Stimulated activated CD8-positive, alpha-beta memory T cell treated with anti-CD3 and anti-CD28 coated beads, Interleukin-2, amount 100 ng/mL, for 48 hours (primary cell): ENCODE results near the gene DHX34.
"Not testable (repeated sequence)": the region's sequence is repeated elsewhere in the genome, so short reads cannot be mapped to it uniquely, and the experiment has no call there.

Experiments
- DNase-seq, 2 donors: peaks; one replicate each; pipeline ENCODE4 v3.0.0-alpha.2; 2020; ENCODE audit warnings: low read depth in 2 of 2

DHX34 gene

GRCh38 chr19:47323872-47324271 is 25.2 kb upstream of the DHX34 start:
- no peak for DNase-seq

DNA sequence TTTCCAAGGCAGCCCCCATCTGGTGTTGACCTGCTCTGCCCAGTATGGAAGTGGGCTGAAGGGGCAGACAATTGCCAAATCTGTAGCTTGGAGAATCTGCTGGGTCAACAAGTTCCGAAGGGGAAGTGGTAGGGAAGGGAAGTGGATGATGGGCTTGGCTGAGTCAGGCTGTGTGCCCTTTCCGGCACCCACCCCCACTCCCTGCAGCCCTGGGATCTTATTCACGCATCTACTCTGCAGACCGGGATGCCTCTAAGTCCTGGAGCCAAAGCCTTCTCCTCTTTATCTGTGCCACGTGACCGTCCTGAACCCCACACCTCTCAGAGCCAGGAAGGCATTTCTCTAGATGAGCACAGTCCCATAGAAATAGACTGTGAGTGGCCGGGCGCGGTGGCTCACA is 24.6 kb upstream of the DHX34 start:
- no peak for DNase-seq

GRCh38 chr19:47330466-47330869 is 18.6 kb upstream of the DHX34 start:
- DNase-seq: no peak

DNA sequence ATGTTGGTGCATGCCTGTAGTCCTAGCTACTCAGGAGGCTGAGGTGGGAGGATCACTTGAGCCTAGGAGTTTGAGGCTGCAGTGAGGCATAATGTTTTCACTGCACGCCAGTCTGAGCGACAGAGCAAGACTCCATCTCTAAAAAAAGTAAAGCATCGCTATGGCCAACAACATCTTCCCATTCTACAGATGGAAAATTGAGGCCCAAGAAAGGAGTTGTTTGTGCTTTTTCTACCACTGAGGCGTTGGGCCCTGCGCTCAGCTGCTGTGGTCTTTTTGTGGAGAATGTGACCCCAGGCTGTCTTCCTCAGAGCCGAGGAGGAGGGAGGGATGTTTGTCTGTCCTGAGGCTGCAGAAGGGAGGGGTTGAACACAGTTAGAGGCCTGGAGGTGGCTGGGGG is 17.6 kb upstream of the DHX34 start:
- no peak for DNase-seq

DNA sequence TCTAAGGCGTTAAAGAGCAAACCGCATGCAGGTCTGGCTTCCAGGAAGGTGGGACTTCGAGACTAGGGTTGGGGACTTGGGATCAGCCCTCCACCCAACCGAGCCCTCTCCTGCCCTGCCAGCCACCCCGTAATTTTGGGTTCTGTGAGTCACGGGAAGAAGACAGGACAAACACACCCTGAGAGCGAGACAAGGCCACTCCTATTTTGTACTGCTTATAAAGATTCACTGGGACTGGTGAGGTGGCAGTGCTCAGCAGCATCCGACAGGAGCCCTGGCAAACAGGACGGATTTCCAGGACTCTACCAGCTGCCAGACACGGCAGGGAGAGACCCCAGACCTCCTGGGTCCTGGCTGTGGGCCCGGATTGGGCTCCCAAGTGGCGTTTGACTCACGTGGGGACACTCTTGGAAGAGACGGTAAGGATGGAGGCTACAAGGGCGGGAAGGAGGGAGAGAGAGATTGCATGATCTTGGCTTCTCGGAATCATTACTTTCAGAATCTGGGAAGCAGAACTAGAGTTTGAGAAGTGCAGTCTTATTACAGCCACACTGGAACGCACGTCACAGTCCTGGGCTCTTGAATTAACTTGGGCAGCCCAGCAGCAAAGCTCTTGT is 17.1 kb upstream of the DHX34 start, which contains the start of gene C5AR2:
C5AR2 (plus strand) TSS at position 245 of the 617 bp plus-strand sequence. CDS start 8,625 bp downstream, outside the sequence.
- DNase-seq: no peak

GRCh38 chr19:47336765-47337718 is 12.1 kb upstream of the DHX34 start:
- not testable (repeated sequence) for DNase-seq

DNA sequence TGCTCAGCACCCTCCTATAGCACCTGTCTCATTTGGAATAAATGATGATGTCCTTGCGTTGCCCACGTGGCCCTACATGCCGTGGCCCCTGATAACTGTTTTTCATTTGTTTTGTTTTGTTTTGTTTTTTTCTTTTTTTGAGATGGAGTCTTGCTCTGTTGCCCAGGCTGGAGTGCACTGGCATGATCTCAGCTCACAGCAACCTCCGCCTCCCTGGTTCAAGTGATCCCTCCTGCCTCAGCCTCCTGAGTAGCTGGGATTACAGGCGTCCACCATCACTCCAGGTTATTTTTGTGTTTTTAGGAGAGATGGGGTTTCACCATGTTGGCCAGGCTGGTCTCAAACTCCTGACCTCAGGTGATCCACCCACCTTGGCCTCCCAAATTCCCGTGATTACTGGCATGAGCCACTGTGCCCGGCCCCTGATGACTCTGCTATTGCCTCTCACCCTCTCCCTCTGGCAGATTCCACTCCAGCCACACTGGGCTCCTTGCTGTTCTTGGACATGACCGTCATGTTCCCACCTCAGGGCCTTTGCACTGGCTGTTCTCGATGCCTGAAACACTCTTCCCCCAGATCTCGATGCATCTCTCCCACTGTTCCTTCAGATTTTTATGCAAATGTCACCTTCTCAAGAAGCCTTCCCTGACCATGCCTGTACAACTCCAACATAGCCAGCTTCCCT is 9.8 kb upstream of the DHX34 start:
- no peak for DNase-seq

GRCh38 chr19:47340477-47341208 is 8.5 kb upstream of the DHX34 start:
- DNase-seq: no peak

DNA sequence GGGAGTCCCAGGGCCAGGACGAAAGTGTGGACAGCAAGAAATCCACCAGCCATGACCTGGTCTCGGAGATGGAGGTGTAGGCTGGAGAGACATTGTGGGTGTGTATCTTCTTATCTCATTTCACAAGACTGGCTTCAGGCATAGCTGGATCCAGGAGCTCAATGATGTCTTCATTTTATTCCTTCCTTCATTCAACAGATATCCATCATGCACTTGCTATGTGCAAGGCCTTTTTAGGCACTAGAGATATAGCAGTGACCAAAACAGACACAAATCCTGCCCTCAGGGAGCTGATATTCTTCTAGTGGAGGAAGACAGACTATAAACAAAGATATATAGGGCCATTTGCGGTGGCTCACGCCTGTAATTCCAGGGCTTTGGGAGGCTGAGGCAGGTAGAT is 7.4 kb upstream of the DHX34 start:
- no peak for DNase-seq

DNA sequence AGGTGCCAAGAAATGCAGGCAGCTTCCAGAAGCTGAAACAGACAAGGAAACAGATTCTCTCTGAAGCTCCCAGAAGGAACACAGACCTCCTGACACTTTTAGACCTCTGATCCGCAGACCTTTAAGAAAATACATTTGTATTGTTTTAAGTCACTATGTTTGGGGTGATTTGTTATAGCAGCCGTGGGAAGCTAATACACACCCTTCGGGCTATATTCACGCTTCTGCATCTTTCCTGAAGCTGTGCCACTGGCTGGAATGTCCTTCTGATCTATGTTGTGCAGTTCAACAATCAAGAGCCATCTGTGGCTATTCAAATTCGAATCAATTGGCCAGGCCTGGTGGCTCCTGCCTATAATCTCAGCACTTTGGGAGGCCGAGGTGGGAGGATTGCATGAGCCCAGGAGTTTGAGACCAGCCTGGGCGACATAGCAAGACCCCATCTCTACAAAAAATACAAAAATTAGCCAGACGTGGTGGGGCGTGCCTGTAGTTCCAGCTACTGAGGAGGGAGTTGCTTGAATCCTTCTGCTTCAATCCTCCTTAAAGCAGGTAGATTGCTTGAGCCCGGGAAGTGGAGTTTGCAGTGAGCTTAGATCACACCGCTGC is 5.8 kb upstream of the DHX34 start:
- no peak for DNase-seq

DNA sequence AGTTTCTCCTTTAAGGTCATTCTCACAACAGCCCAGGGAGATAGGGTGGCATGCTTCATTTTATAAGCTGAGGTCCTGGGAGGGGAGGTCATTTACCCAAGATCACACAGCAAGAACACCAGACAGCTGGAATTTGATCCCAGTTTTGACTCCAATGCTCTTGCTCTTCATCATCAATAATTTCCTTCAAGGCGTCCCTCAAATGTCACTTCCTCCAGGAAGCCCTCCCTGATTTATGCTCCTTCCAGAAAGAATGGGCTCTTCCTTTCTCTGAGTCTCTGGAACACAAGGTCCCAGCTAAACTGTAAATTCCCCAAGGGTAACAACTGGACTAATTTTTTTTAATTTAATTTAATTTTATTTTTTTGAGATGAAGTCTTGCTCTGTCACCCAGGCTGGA is 4.7 kb upstream of the DHX34 start:
- no peak for DNase-seq

GRCh38 chr19:47346024-47346423 is 3.1 kb upstream of the DHX34 start:
- not testable (repeated sequence) for DNase-seq

GRCh38 chr19:47350630-47351029 is 1.5 kb downstream of the DHX34 start:
- no peak for DNase-seq

DNA sequence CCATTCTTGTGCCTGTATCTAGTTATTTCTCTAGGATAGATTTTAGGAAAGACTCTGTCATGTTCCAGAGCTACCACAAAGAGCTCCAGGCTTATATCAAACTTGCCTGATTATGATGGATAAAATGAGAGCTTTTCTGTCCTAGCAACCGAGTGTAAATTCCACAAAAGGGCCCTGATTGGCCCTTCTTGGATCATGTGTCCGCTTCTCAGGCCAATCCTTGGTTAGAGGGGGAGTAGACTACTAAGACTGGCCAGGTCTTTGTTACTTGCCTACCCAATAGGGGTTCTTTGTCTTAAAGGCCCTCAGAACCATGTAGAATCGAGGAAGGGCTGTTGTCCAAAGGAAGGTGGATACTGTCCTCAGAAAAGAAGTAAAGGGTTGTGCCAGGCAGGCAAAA is 2.4 kb downstream of the DHX34 start:
- no peak for DNase-seq

DNA sequence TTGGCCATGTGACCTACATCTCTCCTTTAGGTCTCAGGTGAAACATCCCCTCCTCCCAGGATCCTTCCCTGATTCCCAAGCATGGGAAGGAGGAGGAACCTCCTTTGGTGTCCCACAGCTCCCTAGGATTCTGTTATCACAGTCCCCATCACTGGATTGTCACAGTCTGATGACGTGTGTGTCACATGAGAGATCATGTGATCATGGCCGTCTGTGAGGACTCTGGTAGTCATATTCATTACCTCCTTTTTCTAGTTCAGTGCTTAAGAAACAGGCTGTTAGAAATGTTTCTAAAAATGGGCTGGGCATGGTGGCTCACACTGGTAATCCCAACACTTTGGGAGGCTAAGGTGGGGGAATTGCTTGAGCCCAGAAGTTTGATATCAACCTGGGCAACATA is 3.0 kb downstream of the DHX34 start:
- no peak for DNase-seq

DNA sequence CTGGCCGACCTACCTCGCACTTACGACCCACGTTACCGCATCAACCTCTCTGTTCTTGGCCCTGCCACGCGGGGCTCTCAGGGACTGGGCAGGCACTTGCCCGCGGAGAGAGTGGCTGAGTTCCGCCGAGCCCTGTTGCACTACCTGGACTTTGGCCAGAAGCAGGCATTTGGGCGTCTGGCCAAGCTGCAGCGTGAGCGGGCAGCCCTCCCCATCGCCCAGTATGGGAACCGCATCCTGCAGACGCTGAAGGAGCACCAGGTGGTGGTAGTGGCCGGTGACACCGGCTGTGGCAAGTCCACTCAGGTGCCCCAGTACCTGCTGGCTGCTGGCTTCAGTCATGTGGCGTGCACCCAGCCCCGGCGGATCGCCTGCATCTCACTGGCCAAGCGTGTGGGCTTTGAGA is 4.2 kb downstream of the DHX34 start:
- no peak for DNase-seq

DNA sequence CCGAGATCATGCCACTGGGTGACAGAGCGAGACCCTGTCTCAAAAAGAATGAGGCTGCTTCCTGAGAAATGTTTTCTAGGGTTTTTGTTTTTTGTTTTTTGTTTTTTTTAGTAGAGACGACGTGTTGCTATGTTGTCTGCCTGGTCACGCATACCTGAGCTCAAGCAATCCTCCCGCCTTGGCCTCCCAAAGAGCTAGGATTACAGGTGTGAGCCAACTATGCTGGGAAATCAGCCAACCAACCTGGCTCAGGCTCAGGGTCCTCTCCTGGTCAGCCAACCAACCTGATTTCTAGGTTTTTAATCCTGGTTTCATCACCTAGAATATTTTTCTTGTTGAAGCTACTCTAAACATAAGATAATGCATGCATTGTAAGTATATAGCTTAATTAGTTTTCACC is 7.8 kb downstream of the DHX34 start:
- no peak for DNase-seq

DNA sequence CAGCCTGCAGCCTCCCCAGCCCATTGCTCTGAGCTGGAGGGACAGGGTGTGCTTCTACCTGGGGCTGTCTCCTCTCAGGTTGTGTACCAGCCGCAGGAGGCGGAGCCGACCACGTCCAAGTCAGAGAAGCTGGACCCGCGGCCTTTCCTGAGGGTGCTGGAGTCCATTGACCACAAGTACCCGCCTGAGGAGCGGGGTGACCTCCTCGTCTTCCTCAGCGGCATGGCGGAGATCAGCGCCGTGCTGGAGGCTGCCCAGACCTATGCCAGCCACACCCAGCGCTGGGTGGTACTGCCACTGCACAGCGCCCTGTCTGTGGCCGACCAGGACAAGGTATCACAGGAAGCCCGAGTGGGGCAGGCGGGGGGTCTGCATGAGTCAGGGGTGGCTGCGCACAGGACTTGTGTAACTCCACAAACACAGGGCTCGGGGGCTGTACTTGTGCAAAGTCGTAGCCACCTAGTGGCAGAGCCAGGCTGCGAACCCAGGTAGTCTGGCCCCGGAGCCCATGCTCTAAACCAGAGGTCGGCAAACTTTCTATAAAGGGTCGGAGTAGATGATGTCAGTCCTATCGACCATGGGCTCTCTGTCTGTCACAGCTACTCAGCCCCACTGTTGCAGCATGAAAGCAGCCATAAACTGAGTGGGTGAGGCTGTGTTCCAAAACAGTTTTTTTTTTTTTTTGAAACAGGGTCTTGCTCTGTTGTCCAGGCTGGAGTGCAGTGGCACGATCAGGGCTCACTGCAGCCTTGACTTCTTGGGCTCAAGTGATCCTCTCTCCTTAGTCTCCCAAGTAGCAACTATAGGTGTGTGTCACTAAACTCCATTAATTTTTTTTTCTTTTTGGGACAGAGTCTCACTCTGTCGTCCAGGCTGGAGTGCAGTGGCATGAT is 8.9 kb downstream of the DHX34 start:
- DNase-seq: no peak

DNA sequence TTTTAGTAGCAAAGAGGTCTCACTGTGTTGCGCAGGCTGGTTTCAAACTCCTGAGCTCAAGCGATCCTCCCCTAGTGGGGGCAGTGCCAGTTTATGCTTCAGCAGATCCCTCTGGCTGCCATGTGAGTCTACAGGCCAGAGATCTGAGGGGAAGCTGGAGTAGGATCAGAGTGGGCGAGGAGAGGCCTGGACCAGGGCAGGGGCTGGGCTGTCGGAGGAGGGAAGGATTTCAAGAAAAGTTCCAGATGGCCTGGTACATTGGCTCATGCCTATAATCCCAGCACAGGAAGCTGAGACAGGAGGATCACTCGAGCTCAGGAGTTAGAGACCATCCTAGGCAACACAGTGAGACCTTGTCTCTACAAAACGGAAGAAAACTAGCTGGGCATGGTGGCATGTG is 9.8 kb downstream of the DHX34 start:
- no peak for DNase-seq

DNA sequence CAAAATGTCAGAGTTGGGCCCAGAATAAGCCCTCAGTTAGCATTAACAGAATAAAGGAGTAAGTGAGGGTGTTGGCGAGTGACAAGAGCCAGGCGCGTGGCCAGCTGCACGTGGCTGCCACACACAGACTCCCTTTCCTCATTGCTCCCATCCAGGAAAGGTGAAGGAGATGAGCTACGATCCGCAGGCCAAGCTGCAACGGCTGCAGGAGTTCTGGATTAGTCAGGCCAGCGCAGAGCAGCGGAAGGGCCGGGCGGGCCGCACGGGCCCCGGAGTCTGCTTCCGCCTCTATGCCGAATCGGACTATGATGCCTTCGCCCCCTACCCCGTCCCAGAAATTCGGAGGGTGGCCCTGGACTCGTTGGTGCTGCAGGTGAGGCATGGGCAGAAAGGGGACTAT is 13.2 kb downstream of the DHX34 start:
- DNase-seq: no peak
